ENCODE measurements around the gene PBOV1. TPM values are rescaled to one million over a fixed set of nuclear protein-coding genes. Genes with fewer than 3 reads are reported as not detected.

PBOV1 gene
- polyA plus RNA-seq, 4 donors = 0.03 to 0.20 TPM; not detected in 2

Other genes starting within 250 kb of the PBOV1 start
- 10 to 100 TPM; 16.5 to 24.9 (median 20.0) TPM for gene PERP, start 111.1 kb downstream of the PBOV1 start, polyA plus RNA-seq (ENCODE audit: insufficient read length in 4 of 4)
- 1 to 10 TPM; 4.8 to 6.9 (median 6.3) TPM for gene ARFGEF3, start 56.6 kb downstream of the PBOV1 start, polyA plus RNA-seq (ENCODE audit: insufficient read length in 4 of 4)
- not detected for gene SMIM28, start 159.4 kb upstream of the PBOV1 start, polyA plus RNA-seq (ENCODE audit: insufficient read length in 4 of 4)
- gene HEBP2, start 185.7 kb upstream of the PBOV1 start, polyA plus RNA-seq (ENCODE audit: insufficient read length in 4 of 4) = 10 to 100 TPM; 54.4 to 66.8 (median 60.7) TPM

All from left renal cortex interstitium (tissue), 4 donors.